ENCODE data around the gene PDGFC. TPM values are rescaled to one million over a fixed set of nuclear protein-coding genes. Genes with fewer than 3 reads are reported as not detected.

PDGFC gene
- total and polyA plus RNA-seq, 2 experiments from 2014 or later = 35.5 to 63.3 TPM

- no peak for DNase-seq (ENCODE audit: low spot score)
- Histone ChIP-seq H3K27me3 (no peaks in the 10 kb centered on the region), H3K27ac (peak overlapping the region; percentile 45), H4K20me1 (ENCODE audit: insufficient read depth, poor library complexity, severe bottlenecking) (no peaks in the 10 kb centered on the region), H3K79me2 (peaks cover 91% of the 10 kb centered on the region), H3K4me1 (ENCODE audit: insufficient read depth) (peaks cover 36% of the 10 kb centered on the region), H2AFZ (no peak overlapping the region), H3K9me2 (replicated peaks; ENCODE audit: insufficient read depth) (no peaks in the 10 kb centered on the region), H3K4me2 (no peak overlapping the region), H3K36me3 (replicated peaks; ENCODE audit: insufficient read depth, low read depth) (no peaks in the 10 kb centered on the region), H3K4me3 (no peak overlapping the region), H3K9me3 (ENCODE audit: low read depth) (no peaks in the 10 kb centered on the region)
- 75% methylated on average over 4 of the region's 4 CpGs for WGBS (ENCODE audit: low lambda C conversion rate, missing lambda C conversion rate)
- TF ChIP-seq EZH2 (IDR thresholded peaks at IDR 0.05; ENCODE audit: borderline replicate concordance) (no peak), CTCF (IDR thresholded peaks at IDR 0.05; ENCODE audit: poor library complexity) (no peak), EZH2phosphoT487 (IDR thresholded peaks at IDR 0.05; ENCODE audit: low read depth, severe bottlenecking, unreplicated experiment) (no peak)
These were observed 28.6 kb downstream of the PDGFC start for GRCh38 chr4:156942991-156943390.

- Histone ChIP-seq H3K4me3 (no peak overlapping the region), H3K27ac (peak overlapping the region; percentile 82), H4K20me1 (ENCODE audit: insufficient read depth, poor library complexity, severe bottlenecking) (no peaks in the 10 kb centered on the region), H3K27me3 (no peaks in the 10 kb centered on the region), H2AFZ (no peak overlapping the region), H3K4me2 (peak overlapping the region; percentile 69), H3K9me2 (replicated peaks; ENCODE audit: insufficient read depth) (no peaks in the 10 kb centered on the region), H3K9me3 (ENCODE audit: low read depth) (no peaks in the 10 kb centered on the region), H3K4me1 (ENCODE audit: insufficient read depth) (peaks cover 33% of the 10 kb centered on the region), H3K79me2 (peaks cover 91% of the 10 kb centered on the region), H3K36me3 (replicated peaks; ENCODE audit: insufficient read depth, low read depth) (no peaks in the 10 kb centered on the region)
- no peak for TF ChIP-seq EZH2phosphoT487 (IDR thresholded peaks at IDR 0.05; ENCODE audit: low read depth, severe bottlenecking, unreplicated experiment)
- no peak for TF ChIP-seq EZH2 (IDR thresholded peaks at IDR 0.05; ENCODE audit: borderline replicate concordance)
- TF ChIP-seq CTCF (IDR thresholded peaks at IDR 0.05; ENCODE audit: poor library complexity) = no peak
- DNase-seq (ENCODE audit: low spot score) = peak; percentile 87
- 4% methylated on average over 7 of the region's 7 CpGs for WGBS (ENCODE audit: low lambda C conversion rate, missing lambda C conversion rate)
These were observed 29.6 kb downstream of the PDGFC start for GRCh38 chr4:156941940-156942548.

DNA sequence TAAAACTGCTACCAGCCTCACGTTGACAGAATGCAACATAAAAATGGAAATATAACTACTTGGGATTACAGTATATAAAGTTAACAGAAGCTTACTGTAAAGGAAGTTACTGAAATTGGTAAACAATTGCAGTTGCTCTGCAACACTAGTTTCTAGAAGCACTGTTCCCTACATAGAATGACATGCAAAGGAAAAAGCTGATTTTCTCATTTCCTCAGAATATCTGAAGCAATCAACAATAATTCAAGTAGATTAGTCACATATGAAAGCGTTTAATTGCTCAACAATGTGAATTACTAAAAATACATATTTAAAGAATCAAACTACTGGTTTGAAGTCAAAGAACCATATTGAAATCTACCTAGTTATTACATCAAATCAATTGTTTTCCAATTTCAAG, 31.8 kb downstream of the PDGFC start:
- Histone ChIP-seq H3K4me2 (no peak overlapping the region), H3K27me3 (no peaks in the 10 kb centered on the region), H4K20me1 (ENCODE audit: insufficient read depth, poor library complexity, severe bottlenecking) (no peaks in the 10 kb centered on the region), H3K4me1 (ENCODE audit: insufficient read depth) (peaks cover 19% of the 10 kb centered on the region), H3K9me3 (ENCODE audit: low read depth) (no peaks in the 10 kb centered on the region), H3K79me2 (peaks cover 94% of the 10 kb centered on the region), H3K36me3 (replicated peaks; ENCODE audit: insufficient read depth, low read depth) (no peaks in the 10 kb centered on the region), H3K27ac (no peak overlapping the region), H3K9me2 (replicated peaks; ENCODE audit: insufficient read depth) (no peaks in the 10 kb centered on the region), H2AFZ (no peak overlapping the region), H3K4me3 (no peak overlapping the region)
- no peak for DNase-seq (ENCODE audit: low spot score)
- WGBS (ENCODE audit: low lambda C conversion rate, missing lambda C conversion rate) = 90% methylated on average over 2 of the region's 2 CpGs
- no peak for TF ChIP-seq EZH2phosphoT487 (IDR thresholded peaks at IDR 0.05; ENCODE audit: low read depth, severe bottlenecking, unreplicated experiment)
- TF ChIP-seq CTCF (IDR thresholded peaks at IDR 0.05; ENCODE audit: poor library complexity) = no peak
- TF ChIP-seq EZH2 (IDR thresholded peaks at IDR 0.05; ENCODE audit: borderline replicate concordance) = no peak

All from hepatocyte (in vitro differentiated cells).